CD4-positive, alpha-beta T cell (primary cell): ENCODE measurements around the gene TBC1D9B. TPM values are rescaled to one million over a fixed set of nuclear protein-coding genes. Genes with fewer than 3 reads are reported as not detected.

ENCODE experiments used
- ATAC-seq: fragments of 200-7000 bp; cut with Tn5 transposase; one replicate; pipeline ENCODE4 v1.10.0; 2022; ENCODE audit warnings: mild to moderate bottlenecking; ENCODE audit not compliant: poor library complexity
- CTCF ChIA-PET: fragments of 350-600 bp; sonication (Branson Sonifier 250); formaldehyde crosslinking; loops from one replicate; lab custom pipeline; 2021; ENCODE audit warnings: antibody characterized with exemption, inconsistent platforms; lab: Charles Lee
- POLR2A ChIA-PET: fragments of 350-600 bp; sonication (Branson Sonifier 250); formaldehyde crosslinking; loops from one replicate; lab custom pipeline; 2021; ENCODE audit warnings: antibody characterized with exemption, inconsistent platforms; lab: Charles Lee
- DNase-seq, 14 experiments: peaks; one replicate each; pipeline ENCODE4 v3.0.0-alpha.2; 2013 to 2020; ENCODE audit warnings: mixed read lengths in 2 of 14
- H3K27ac ChIP-seq, 2 donors: one replicate each; pipeline versions ENCODE4 v1.5.1 to v1.7.0; 2013; ENCODE audit warnings: low read length in 2 of 2, low read depth in 1 of 2, mild to moderate bottlenecking in 1 of 2
- H3K27me3 ChIP-seq, 2 experiments: 1 replicate in 1 of 2; 2 replicates in 1 of 2; pipeline versions ENCODE4 v1.6.1 to v1.7.0; 2013; ENCODE audit warnings: low read length in 2 of 2, control low read depth in 1 of 2, mild to moderate bottlenecking in 1 of 2, moderate library complexity in 1 of 2; ENCODE audit not compliant: insufficient read depth in 2 of 2, control insufficient read depth in 1 of 2
- H3K36me3 ChIP-seq: one replicate; pipeline ENCODE4 v1.6.1; 2013; ENCODE audit warnings: low read length, control low read depth; ENCODE audit not compliant: insufficient read depth
- H3K4me1 ChIP-seq: one replicate; pipeline ENCODE4 v1.6.1; 2013; ENCODE audit warnings: low read length, control low read depth; ENCODE audit not compliant: insufficient read depth
- H3K4me3 ChIP-seq: one replicate; pipeline ENCODE4 v1.5.1; 2013; ENCODE audit warnings: mild to moderate bottlenecking, low read length, moderate library complexity
- H3K9me3 ChIP-seq, 2 experiments: 1 replicate in 1 of 2; 2 replicates in 1 of 2; pipeline versions ENCODE4 v1.6.1 to v1.7.0; 2013; ENCODE audit warnings: low read length in 2 of 2, mild to moderate bottlenecking in 2 of 2, control low read depth in 1 of 2, moderate library complexity in 1 of 2; ENCODE audit not compliant: control insufficient read depth in 1 of 2, insufficient read depth in 1 of 2
- H3K27ac Mint-ChIP-seq: one replicate; pipeline ENCODE4 v1.8.0; 2020; ENCODE audit warnings: mixed read lengths
- H3K27me3 Mint-ChIP-seq: one replicate; pipeline ENCODE4 v1.8.0; 2021; ENCODE audit warnings: mixed read lengths
- H3K36me3 Mint-ChIP-seq: one replicate; pipeline ENCODE4 v1.8.0; 2021; ENCODE audit warnings: low read depth, mixed read lengths
- H3K4me1 Mint-ChIP-seq: one replicate; pipeline ENCODE4 v1.8.0; 2021; ENCODE audit warnings: low read depth, mixed read lengths
- H3K4me3 Mint-ChIP-seq: one replicate; pipeline ENCODE4 v1.8.0; 2020; ENCODE audit warnings: mild to moderate bottlenecking, mixed read lengths
- H3K9me3 Mint-ChIP-seq: one replicate; pipeline ENCODE4 v1.8.0; 2020; ENCODE audit warnings: mixed read lengths
- intact Hi-C, 2 experiments: fragments of 100-400 bp; cut with DNase I in 1 of 2; cut with micrococcal nuclease in 1 of 2; formaldehyde crosslinking; loops; one replicate each; pipeline versions ENCODE4 v1.15.1 to v1.9.0; 2023 to 2025; cut with DNase I, micrococcal nuclease
- total RNA-seq, 174 experiments: library from RNA in 2 of 174; stranded (reverse) in 2 of 174; gene quantifications; one replicate each; pipeline ENCODE4 v1.2.3 and lab custom pipeline; 2021 to 2026
- TF ChIP-seq, protein P1 (sequence below): fragments of 200-600 bp; IDR thresholded peaks from one replicate; pipeline ENCODE4 v1.8.0; 2022; ENCODE audit warnings: antibody characterized with exemption, mild to moderate bottlenecking

The TBC1D9B gene
- total RNA-seq, 2 experiments from 2014 or later: 67.5 to 71.8 TPM

GRCh38 chr5:179895861-179896260, 11.8 kb downstream of the TBC1D9B start:
- no peaks in the 10 kb centered on the region for H3K27me3 ChIP-seq
- H3K9me3 ChIP-seq: no peaks in the 10 kb centered on the region
- H3K27ac Mint-ChIP-seq: no peak overlapping the region
- H3K4me1 ChIP-seq: no peaks in the 10 kb centered on the region
- H3K36me3 Mint-ChIP-seq: peaks cover 75% of the 10 kb centered on the region
- ATAC-seq (no peak), DNase-seq (no peak)
- TF ChIP-seq, protein P1, sequence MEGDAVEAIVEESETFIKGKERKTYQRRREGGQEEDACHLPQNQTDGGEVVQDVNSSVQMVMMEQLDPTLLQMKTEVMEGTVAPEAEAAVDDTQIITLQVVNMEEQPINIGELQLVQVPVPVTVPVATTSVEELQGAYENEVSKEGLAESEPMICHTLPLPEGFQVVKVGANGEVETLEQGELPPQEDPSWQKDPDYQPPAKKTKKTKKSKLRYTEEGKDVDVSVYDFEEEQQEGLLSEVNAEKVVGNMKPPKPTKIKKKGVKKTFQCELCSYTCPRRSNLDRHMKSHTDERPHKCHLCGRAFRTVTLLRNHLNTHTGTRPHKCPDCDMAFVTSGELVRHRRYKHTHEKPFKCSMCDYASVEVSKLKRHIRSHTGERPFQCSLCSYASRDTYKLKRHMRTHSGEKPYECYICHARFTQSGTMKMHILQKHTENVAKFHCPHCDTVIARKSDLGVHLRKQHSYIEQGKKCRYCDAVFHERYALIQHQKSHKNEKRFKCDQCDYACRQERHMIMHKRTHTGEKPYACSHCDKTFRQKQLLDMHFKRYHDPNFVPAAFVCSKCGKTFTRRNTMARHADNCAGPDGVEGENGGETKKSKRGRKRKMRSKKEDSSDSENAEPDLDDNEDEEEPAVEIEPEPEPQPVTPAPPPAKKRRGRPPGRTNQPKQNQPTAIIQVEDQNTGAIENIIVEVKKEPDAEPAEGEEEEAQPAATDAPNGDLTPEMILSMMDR: no peak
- H3K27ac ChIP-seq: no peak overlapping the region
- intact Hi-C loops: no loop called here
- H3K4me3 Mint-ChIP-seq: no peak overlapping the region
- H3K9me3 Mint-ChIP-seq: no peaks in the 10 kb centered on the region
- peaks cover 74% of the 10 kb centered on the region for H3K36me3 ChIP-seq
- no peaks in the 10 kb centered on the region for H3K4me1 Mint-ChIP-seq
- H3K4me3 ChIP-seq: no peak overlapping the region
- POLR2A ChIA-PET: no interaction called here
- CTCF ChIA-PET: no interaction called here
- H3K27me3 Mint-ChIP-seq: no peaks in the 10 kb centered on the region

DNA sequence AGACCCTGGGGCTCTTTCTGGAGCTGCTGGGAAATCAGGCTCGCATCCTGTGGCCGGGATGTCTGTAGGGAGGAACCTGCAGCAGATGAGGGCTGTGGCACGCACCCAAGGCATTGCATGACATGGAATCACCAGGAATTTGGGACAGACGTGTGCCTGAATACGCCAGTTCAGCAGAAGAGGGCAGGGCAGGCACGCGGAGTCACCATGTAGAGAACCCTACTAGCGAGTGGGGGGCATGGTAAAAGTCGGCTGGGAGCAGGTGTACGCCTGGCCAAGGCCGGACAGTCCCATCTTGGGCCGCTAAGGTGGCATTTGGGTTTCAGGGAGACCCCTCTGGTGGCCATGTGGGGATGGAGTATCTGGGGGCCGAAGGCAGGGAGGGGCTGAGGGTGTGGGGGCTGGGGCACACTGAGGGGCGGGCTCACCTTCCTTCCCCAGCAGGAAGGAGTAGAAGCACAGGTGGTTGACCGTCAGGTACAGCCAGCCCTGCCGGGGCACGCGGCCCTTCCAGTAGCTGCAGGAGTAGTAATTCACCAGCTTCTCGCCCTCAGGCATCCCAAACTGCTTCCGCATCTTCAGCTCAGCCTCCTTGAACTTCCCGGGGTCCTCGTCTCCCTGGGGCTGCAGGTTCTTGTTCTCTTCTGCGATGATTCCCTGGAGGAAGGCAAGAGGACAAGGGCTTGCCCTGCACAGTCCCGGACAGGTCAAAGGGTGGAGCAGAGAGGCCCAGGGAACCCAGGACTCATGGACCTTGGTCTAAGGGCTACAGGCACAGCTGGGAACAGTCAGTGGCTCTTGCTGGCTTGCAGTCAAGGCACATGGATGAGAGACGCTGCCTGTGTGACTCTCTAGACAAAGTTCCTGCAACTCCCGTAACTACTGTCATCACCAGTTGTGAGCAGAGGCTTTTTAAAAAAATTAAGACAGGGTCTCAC, 13.5 kb downstream of the TBC1D9B start:
- no peak for ATAC-seq
- no peaks in the 10 kb centered on the region for H3K27me3 ChIP-seq
- Mint-ChIP-seq H3K27ac (no peak overlapping the region), H3K4me1 (no peaks in the 10 kb centered on the region), H3K9me3 (no peaks in the 10 kb centered on the region), H3K27me3 (no peaks in the 10 kb centered on the region), H3K36me3 (peaks cover 72% of the 10 kb centered on the region), H3K4me3 (no peak overlapping the region)
- no peak for DNase-seq
- H3K4me1 ChIP-seq: no peaks in the 10 kb centered on the region
- ChIA-PET CTCF (no interaction called here), POLR2A (no interaction called here)
- H3K27ac ChIP-seq: no peak overlapping the region
- no peaks in the 10 kb centered on the region for H3K9me3 ChIP-seq
- intact Hi-C loops: no loop called here
- H3K36me3 ChIP-seq: peaks cover 79% of the 10 kb centered on the region
- TF ChIP-seq, protein P1: no peak
- H3K4me3 ChIP-seq: no peak overlapping the region

DNA sequence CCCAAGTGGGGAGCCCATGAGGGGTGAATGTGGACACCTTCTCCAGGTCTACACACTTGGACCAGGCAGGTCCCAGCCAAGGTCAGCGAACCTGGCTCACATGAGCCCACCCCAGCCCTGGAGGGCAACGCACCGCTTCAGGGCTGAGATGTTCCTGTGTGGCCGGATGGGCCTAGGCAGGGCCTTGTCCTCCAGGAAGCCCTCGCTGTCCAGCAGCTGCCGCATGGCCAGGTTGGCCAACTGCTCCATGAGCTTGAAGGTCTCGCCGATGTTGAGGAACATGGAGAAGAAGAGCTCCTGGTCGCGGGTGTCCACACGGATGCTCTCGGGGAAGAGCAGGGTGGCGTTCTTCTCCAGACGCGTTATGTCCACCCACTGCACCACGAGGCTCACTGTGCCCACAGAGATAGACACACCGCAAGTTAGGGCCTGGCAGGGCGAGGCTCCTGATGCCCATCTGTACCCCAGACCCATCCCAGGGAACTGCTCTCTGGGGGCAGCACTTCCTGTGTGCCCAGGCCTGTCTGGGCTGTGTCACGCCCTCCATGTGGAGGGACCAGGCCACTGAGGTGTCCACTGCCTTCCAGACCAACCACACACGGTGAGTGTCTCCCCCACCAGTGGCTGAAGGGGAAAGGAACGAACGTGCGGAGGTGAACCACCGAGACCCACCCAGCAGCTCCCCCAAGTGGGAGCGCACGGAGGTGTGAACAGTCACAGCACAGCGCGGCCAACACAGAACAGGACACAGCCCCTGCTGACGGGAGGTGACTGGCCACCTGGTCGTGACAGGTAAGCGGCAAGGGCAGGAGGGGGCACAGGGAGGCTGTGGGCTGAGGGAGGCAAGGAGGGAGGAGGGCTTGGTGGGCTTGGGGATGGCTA, 14.4 kb downstream of the TBC1D9B start:
- ChIA-PET CTCF (no interaction called here), POLR2A (no interaction called here)
- H3K27me3 ChIP-seq: no peaks in the 10 kb centered on the region
- no peaks in the 10 kb centered on the region for H3K9me3 ChIP-seq
- no peaks in the 10 kb centered on the region for H3K4me1 ChIP-seq
- DNase-seq: no peak
- Mint-ChIP-seq H3K27me3 (no peaks in the 10 kb centered on the region), H3K9me3 (no peaks in the 10 kb centered on the region), H3K4me1 (no peaks in the 10 kb centered on the region), H3K4me3 (no peak overlapping the region), H3K27ac (no peak overlapping the region), H3K36me3 (peaks cover 73% of the 10 kb centered on the region)
- intact Hi-C loops: no loop called here
- H3K4me3 ChIP-seq: no peak overlapping the region
- H3K36me3 ChIP-seq: peaks cover 76% of the 10 kb centered on the region
- H3K27ac ChIP-seq: no peak overlapping the region
- TF ChIP-seq, protein P1: no peak
- no peak for ATAC-seq
